CD4-positive, CD25-positive, alpha-beta regulatory T cell (primary cell): ENCODE measurements around the gene GRK4. TPM values are rescaled to one million over a fixed set of nuclear protein-coding genes. Genes with fewer than 3 reads are reported as not detected.

Experiments
- ATAC-seq, 2 donors: fragments of 150-1000 bp; cut with Tn5 transposase; one replicate each; pipeline ENCODE4 v1.10.0; 2021; ENCODE audit warnings: low read depth in 2 of 2, moderate number of reproducible peaks in 2 of 2, moderate library complexity in 1 of 2
- DNase-seq, 3 donors: peaks; one replicate each; pipeline versions ENCODE4 v3.0.0 to v3.0.0-alpha.2; 2012 to 2022; ENCODE audit warnings: mixed read lengths in 1 of 3
- H3K27ac ChIP-seq: one replicate; pipeline ENCODE4 v1.7.0; 2013; ENCODE audit warnings: mild to moderate bottlenecking, low read length; ENCODE audit not compliant: insufficient read depth, poor library complexity, severe bottlenecking
- H3K27me3 ChIP-seq: one replicate; pipeline ENCODE4 v1.7.0; 2013; ENCODE audit warnings: low read length; ENCODE audit not compliant: control insufficient read depth, insufficient read depth
- H3K36me3 ChIP-seq: one replicate; pipeline ENCODE4 v1.7.0; 2013; ENCODE audit warnings: mild to moderate bottlenecking, low read length, moderate library complexity; ENCODE audit not compliant: control insufficient read depth, insufficient read depth
- H3K4me1 ChIP-seq: 2 replicates; pipeline ENCODE4 v1.7.0; 2013; ENCODE audit warnings: mild to moderate bottlenecking, low read length; ENCODE audit not compliant: insufficient read depth, control insufficient read depth, poor library complexity, severe bottlenecking
- H3K4me3 ChIP-seq: one replicate; pipeline ENCODE4 v1.7.0; 2013; ENCODE audit warnings: low read depth, mild to moderate bottlenecking, low read length, moderate library complexity
- H3K9me3 ChIP-seq, 2 experiments: 1 replicate in 1 of 2; 2 replicates in 1 of 2; pipeline ENCODE4 v1.7.0; 2013; ENCODE audit warnings: low read length in 2 of 2, mild to moderate bottlenecking in 1 of 2, moderate library complexity in 1 of 2; ENCODE audit not compliant: control insufficient read depth in 2 of 2
- H3K27ac Mint-ChIP-seq, 3 donors: one replicate each; pipeline ENCODE4 v1.8.0; 2020 to 2022; ENCODE audit warnings: mild to moderate bottlenecking in 3 of 3, mixed read lengths in 3 of 3, moderate library complexity in 2 of 3
- H3K27me3 Mint-ChIP-seq: one replicate; pipeline ENCODE4 v1.8.0; 2022; ENCODE audit warnings: mild to moderate bottlenecking, mixed read lengths
- H3K36me3 Mint-ChIP-seq: one replicate; pipeline ENCODE4 v1.8.0; 2020; ENCODE audit warnings: mixed read lengths
- H3K4me1 Mint-ChIP-seq, 4 donors: one replicate each; pipeline ENCODE4 v1.8.0; 2020 to 2022; ENCODE audit warnings: mixed read lengths in 4 of 4, mild to moderate bottlenecking in 1 of 4
- H3K4me3 Mint-ChIP-seq, 4 donors: one replicate each; pipeline ENCODE4 v1.8.0; 2020 to 2022; ENCODE audit warnings: mild to moderate bottlenecking in 4 of 4, mixed read lengths in 4 of 4, moderate library complexity in 3 of 4
- H3K9me3 Mint-ChIP-seq, 7 donors: one replicate each; pipeline ENCODE4 v1.8.0; 2020 to 2022; ENCODE audit warnings: mixed read lengths in 7 of 7, mild to moderate bottlenecking in 3 of 7, moderate library complexity in 2 of 7
- polyA plus RNA-seq, 4 donors: library from polyadenylated mRNA; unstranded; fragments of 300-500 nt; fragmentation: Illumina TruSeq; gene quantifications; one replicate each; pipeline ENCODE4 v1.2.3, GENCODE V29; 2021
- total RNA-seq: library from RNA; stranded (reverse); gene quantifications from one replicate; pipeline ENCODE4 v1.2.3, GENCODE V29; 2022

Gene GRK4
- total and polyA plus RNA-seq, 5 donors from 2014 or later = 0.64 to 2.8 (median 1.2) TPM

DNA sequence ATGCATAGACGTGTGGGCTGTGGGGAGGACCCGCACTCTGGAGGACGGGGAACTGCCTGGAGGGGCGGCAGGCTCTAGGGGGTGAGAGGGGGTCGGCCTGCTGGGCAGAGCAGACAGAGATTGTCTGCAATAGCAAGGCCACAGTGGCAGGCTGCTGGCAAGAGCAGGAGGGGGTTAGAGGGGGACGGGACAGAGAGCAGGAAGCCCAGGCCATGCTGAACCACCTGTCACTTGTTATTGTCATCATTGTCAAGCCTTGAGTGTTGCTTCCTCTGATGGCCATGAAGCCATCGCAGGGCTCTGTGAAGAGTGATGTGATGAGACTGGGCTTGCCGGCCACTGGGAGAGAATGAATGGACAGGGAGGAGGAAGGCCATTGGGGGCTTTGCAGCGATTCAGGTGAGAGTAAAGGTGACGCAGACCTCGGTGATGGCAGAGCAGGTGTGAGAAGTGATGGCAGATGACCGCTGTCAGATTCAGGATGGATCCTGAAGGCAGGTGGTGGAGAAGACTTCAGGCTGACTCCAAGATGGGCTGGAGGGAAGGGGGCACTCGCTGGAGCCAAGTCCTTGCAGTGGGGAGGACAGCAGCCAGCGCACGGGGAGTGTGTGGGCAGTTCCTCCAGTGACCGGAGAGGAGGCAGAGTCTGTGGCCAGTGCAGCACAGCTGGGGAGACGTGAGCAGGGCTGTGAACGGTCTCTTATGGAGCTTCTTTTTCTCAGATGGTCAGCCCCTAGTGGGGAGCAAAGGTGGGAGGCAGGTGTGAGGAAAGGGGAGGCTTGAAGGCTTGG, 67.4 kb downstream of the GRK4 start:
- Mint-ChIP-seq H3K4me3 (no peak overlapping the region), H3K27ac (peak overlapping the region in 1 of 3 donors; percentile 51)
- no peak for ATAC-seq

DNA sequence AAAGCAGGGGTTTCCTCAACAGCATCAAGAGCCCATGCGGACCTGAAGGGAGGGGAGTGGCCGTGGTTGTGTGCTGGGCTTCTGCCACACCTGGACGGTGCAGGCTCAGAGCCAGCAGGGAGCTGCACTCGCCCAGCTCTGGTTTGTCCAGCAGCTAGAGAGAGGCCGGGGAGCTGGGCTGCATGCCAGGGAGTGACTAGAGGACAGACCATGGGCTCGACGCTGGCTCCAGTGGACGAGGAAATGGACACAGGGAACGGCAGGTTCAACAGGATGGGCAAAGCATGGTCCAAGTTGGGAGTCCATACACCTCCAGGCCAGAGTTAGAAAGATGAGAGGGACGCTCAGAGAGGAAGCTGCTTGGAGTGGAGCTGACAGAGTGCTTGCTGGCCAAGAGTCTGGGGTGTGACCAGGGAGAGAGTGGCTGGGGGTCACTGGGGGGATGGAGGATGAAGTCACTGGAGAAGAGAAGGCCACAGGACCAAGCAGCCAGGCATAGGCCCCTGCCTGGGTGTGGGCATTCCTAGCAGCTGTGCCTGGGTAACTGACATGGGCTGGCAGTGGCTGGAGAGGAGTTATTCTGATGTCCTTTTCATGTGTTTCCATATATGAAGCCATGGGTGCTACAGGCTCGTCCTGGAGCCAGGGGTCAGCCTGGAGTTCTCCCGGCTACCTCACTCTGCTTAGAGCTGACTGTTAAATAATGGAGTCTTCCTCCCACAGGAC, 68.1 kb downstream of the GRK4 start:
- Mint-ChIP-seq H3K4me1 (no peaks in the 10 kb centered on the region), H3K9me3 (peaks cover 0 to 1% (median 0%) of the 10 kb centered on the region in 7 donors), H3K27ac (peak overlapping the region in 1 of 3 donors; percentile 36), H3K27me3 (peaks cover 20% of the 10 kb centered on the region), H3K4me3 (no peak overlapping the region), H3K36me3 (no peaks in the 10 kb centered on the region)
- Histone ChIP-seq H3K4me3 (no peak overlapping the region), H3K4me1 (no peaks in the 10 kb centered on the region), H3K9me3 (no peaks in the 10 kb centered on the region), H3K27ac (no peak overlapping the region), H3K27me3 (no peaks in the 10 kb centered on the region), H3K36me3 (no peaks in the 10 kb centered on the region)
- DNase-seq (no peak), ATAC-seq (no peak)

More for the DNA sequence above, 67.4 kb downstream of the GRK4 start:
- peaks cover 19% of the 10 kb centered on the region for H3K27me3 Mint-ChIP-seq
- peaks cover 0 to 1% (median 0%) of the 10 kb centered on the region in 7 donors for H3K9me3 Mint-ChIP-seq
- H3K36me3 Mint-ChIP-seq = no peaks in the 10 kb centered on the region
- Histone ChIP-seq H3K27me3 (no peaks in the 10 kb centered on the region), H3K36me3 (no peaks in the 10 kb centered on the region), H3K9me3 (no peaks in the 10 kb centered on the region), H3K4me3 (no peak overlapping the region), H3K27ac (no peak overlapping the region), H3K4me1 (no peaks in the 10 kb centered on the region)
- no peaks in the 10 kb centered on the region for H3K4me1 Mint-ChIP-seq
- DNase-seq = no peak

DNA sequence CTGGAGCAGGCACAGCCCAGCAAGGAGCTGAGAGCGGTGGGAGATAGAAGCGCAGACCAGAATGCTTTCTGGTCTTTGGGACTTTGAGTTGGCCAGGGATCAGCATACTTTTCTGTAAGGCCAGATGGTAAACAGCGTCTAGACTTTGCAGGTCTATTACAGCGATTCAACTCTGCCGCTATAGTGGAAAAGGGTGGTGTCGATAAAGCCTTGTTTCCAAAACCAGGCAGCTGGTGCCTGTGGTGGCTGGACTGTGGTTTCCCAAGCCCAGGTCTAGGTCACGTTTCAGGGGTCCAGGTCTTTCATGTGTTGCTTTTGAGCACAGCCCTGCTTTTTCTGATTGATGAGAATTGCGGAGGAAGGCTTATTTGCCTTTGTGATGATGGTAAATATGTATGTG, 70.9 kb downstream of the GRK4 start:
- Mint-ChIP-seq H3K36me3 (no peaks in the 10 kb centered on the region), H3K27ac (no peak overlapping the region), H3K9me3 (no peaks in the 10 kb centered on the region), H3K4me1 (peaks cover 5 to 20% (median 12%) of the 10 kb centered on the region in 4 donors), H3K4me3 (no peak overlapping the region), H3K27me3 (peaks cover 10% of the 10 kb centered on the region)
- H3K27ac ChIP-seq = no peak overlapping the region
- no peaks in the 10 kb centered on the region for H3K9me3 ChIP-seq
- H3K36me3 ChIP-seq = no peaks in the 10 kb centered on the region
- no peak overlapping the region for H3K4me3 ChIP-seq
- no peaks in the 10 kb centered on the region for H3K27me3 ChIP-seq
- ATAC-seq (no peak), DNase-seq (no peak)
- H3K4me1 ChIP-seq = peaks cover 14% of the 10 kb centered on the region

DNA sequence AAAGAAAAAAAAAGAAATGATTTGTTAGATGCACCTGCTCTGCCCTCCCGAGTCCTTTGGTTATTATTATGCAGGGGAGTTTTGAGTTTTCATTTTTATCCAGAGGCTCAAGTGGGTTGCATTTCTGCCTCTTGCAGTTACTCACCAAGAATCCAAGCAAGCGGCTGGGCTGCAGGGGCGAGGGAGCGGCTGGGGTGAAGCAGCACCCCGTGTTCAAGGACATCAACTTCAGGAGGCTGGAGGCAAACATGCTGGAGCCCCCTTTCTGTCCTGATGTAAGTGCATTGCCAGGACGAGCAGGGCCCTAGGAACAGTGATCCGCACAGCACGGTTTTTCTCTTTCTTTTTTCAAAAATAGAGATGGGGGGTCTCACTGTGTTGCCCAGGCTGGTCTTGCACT, 71.9 kb downstream of the GRK4 start:
- ATAC-seq = no peak
- H3K9me3 Mint-ChIP-seq = no peaks in the 10 kb centered on the region

DNA sequence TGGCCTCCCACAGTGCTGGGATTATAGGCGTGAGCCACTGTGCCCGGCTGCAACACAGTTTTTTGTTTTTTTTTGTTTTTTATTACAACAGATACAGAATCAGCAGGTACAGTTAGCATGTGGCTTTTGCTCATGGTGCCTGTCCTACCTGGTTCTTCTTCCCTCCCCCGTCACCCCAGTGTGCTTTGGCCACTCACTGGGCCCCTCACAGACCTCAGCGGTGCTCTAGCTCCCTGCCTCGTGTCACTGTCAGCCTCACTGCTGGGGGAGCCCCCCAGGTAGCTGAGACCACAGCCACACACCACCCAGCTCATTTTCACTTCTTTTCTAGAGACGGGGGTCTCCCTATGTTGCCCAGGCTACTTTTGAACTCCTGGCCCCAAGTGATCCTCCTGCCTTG, 72.3 kb downstream of the GRK4 start:
- Mint-ChIP-seq H3K36me3 (no peaks in the 10 kb centered on the region), H3K4me1 (peaks cover 5 to 23% (median 12%) of the 10 kb centered on the region in 4 donors), H3K27ac (no peak overlapping the region), H3K4me3 (peak overlapping the region in 1 of 4 donors; percentile 75), H3K9me3 (no peaks in the 10 kb centered on the region), H3K27me3 (peaks cover 16% of the 10 kb centered on the region)
- ATAC-seq (no peak), DNase-seq (no peak)
- Histone ChIP-seq H3K9me3 (no peaks in the 10 kb centered on the region), H3K4me3 (no peak overlapping the region), H3K4me1 (peaks cover 15% of the 10 kb centered on the region), H3K27me3 (no peaks in the 10 kb centered on the region), H3K27ac (no peak overlapping the region), H3K36me3 (no peaks in the 10 kb centered on the region)

More for the DNA sequence above, 71.9 kb downstream of the GRK4 start:
- Mint-ChIP-seq H3K27ac (no peak overlapping the region), H3K27me3 (peaks cover 16% of the 10 kb centered on the region), H3K4me1 (peaks cover 5 to 20% (median 12%) of the 10 kb centered on the region in 4 donors), H3K36me3 (no peaks in the 10 kb centered on the region), H3K4me3 (peak overlapping the region in 1 of 4 donors; percentile 75)
- no peak for DNase-seq
- Histone ChIP-seq H3K9me3 (no peaks in the 10 kb centered on the region), H3K27me3 (no peaks in the 10 kb centered on the region), H3K4me3 (no peak overlapping the region), H3K27ac (no peak overlapping the region), H3K36me3 (no peaks in the 10 kb centered on the region), H3K4me1 (peaks cover 14% of the 10 kb centered on the region)

DNA sequence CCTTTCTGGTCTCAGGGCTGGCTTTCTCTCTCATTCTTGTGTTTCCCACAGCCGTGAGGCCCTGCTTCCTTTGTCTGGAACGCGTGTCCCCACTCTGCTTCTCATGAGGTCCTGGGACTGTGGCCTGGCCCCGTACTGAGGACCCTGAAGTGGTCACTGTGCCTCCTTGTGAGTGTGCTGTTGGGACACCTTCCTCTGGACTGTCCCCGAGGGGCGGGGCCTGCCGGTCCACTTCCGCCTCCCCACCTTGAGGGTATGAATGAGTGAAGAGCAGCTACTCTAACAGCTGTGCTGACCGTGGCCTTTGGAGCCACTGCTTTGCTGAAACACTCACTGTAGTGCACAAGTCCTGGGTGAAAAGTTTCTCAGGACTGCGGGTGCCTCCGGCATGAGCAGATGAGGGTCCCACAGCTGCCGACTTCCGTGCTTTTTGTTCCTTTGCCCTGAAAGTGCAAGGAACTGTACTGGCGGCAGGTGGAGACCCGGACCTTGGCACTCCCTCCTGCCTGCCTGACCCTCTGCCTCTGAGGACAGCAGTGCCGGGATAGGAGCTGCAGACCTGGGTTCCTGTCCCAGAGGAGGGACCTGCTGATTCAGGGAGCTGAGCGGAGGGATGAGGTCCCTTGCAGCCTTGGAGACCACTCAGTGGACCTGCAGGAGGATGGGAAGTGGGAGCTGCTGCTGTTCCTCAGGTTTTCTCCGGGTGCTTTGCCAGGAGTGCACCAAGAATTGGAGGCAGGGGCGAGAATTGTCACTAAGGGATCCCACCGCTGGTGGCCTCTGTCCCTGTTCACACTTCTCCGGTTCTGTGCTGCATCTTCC, 73.0 kb downstream of the GRK4 start:
- H3K4me1 ChIP-seq = peaks cover 21% of the 10 kb centered on the region
- H3K27me3 Mint-ChIP-seq = peaks cover 16% of the 10 kb centered on the region
- H3K9me3 ChIP-seq = no peaks in the 10 kb centered on the region
- no peaks in the 10 kb centered on the region for H3K36me3 ChIP-seq
- H3K27me3 ChIP-seq = no peaks in the 10 kb centered on the region
- H3K9me3 Mint-ChIP-seq = no peaks in the 10 kb centered on the region
- no peak overlapping the region for H3K27ac ChIP-seq
- DNase-seq (no peak), ATAC-seq (no peak)
- peak overlapping the region in 1 of 4 donors; percentile 3 for H3K4me3 Mint-ChIP-seq
- H3K4me1 Mint-ChIP-seq = peaks cover 5 to 28% (median 12%) of the 10 kb centered on the region in 4 donors
- no peaks in the 10 kb centered on the region for H3K36me3 Mint-ChIP-seq
- H3K27ac Mint-ChIP-seq = no peak overlapping the region
- no peak overlapping the region for H3K4me3 ChIP-seq

DNA sequence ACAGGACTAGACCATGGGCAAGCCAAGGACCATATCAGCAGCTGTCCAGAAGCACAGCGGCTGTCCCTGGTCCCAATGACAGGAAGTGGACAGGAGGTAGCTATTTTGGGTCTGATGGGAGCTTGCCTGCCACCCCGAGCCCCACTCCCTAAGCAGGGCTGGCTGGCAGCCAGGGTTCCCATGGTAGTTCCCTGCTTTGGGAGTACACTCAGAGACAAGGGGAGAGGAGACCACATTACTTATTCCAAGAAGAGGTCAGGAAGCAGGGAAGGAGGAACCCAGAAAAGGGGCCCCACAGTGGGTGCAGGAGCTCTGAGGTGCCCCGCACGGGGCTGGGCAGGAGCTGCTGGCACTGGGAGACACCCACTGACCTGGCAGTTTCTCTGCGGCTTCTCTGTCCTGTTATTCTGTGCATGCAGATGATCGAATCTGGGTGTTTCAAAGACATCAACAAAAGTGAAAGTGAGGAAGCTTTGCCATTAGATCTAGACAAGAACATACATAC, 74.6 kb downstream of the GRK4 start:
- Histone ChIP-seq H3K4me3 (peak overlapping the region; percentile 60), H3K4me1 (peaks cover 35% of the 10 kb centered on the region), H3K36me3 (no peaks in the 10 kb centered on the region), H3K27me3 (no peaks in the 10 kb centered on the region), H3K9me3 (no peaks in the 10 kb centered on the region), H3K27ac (no peak overlapping the region)
- peak overlapping the region; percentile 20 to 88 (median 78) for H3K4me3 Mint-ChIP-seq
- no peaks in the 10 kb centered on the region for H3K9me3 Mint-ChIP-seq
- H3K27me3 Mint-ChIP-seq = peaks cover 17% of the 10 kb centered on the region
- peaks cover 5 to 44% (median 16%) of the 10 kb centered on the region in 4 donors for H3K4me1 Mint-ChIP-seq
- peak in 1 of 2 donors; percentile 23 for ATAC-seq
- H3K27ac Mint-ChIP-seq = peak overlapping the region in 2 of 3 donors; percentile 15 to 67
- peak in 1 of 3 donors; percentile 60 for DNase-seq
- H3K36me3 Mint-ChIP-seq = no peaks in the 10 kb centered on the region
